Prostate gland (tissue), 2 donors: Measurements from ENCODE around the gene LAMA1.

ENCODE experiments used
- CTCF ChIP-seq, 4 experiments: fragments of 200-600 bp in 2 of 4; fragments of 450-650 bp in 2 of 4; sonication (generic) in 2 of 4; IDR thresholded peaks; 1 replicate in 3 of 4; 2 replicates in 1 of 4; pipeline ENCODE4 v1.5.1; 2016 to 2019; ENCODE audit warnings: antibody characterized with exemption in 4 of 4, mild to moderate bottlenecking in 2 of 4, moderate library complexity in 2 of 4
- POLR2A ChIP-seq: fragments of 450-650 bp; IDR thresholded peaks from one replicate; pipeline ENCODE4 v1.6.1; 2016; ENCODE audit warnings: antibody characterized with exemption, mild to moderate bottlenecking

DNA sequence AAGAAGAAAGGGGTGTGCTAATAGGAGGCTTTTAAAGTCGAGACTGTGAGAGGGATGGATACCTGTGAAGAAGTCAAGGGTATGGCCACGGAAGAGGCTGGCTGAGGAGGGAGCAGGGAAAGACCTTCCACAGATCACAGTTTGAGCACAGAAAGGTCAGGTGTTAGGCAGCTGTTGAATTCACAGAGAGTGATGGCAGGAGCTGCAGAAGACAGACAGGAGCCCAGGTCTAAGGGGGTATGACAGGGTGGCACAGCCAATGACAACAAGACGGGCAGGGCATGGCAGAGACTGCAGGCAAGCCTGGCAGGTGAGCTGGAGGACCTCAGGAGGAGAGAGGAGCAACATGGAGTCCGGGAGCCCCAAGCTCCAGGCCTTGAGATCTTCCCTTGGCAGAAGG is 163.1 kb downstream of the LAMA1 start:
- TF ChIP-seq CTCF (IDR thresholded peaks at IDR 0.05) (no peak), POLR2A (no peak)
